Liver (tissue), 9 donors: ENCODE data around the gene PLEKHA7. TPM values are rescaled to one million over a fixed set of nuclear protein-coding genes. Genes with fewer than 3 reads are reported as not detected.
A peak's percentile ranks its signal among the peaks of the same experiment; 100 is the strongest.

Source experiments
- DNase-seq: peaks from one replicate; pipeline ENCODE4 v3.0.0-alpha.2; 2017; ENCODE audit warnings: low spot score
- H3K27ac ChIP-seq, 2 donors: one replicate each; pipeline ENCODE4 v1.7.0; 2013; ENCODE audit warnings: inconsistent platforms in 2 of 2, low read length in 2 of 2, control low read depth in 1 of 2, low read depth in 1 of 2, mild to moderate bottlenecking in 1 of 2
- H3K27me3 ChIP-seq, 4 donors: one replicate each; pipeline versions ENCODE4 v1.6.1 to v1.7.0; 2013; ENCODE audit warnings: low read length in 3 of 4, inconsistent platforms in 1 of 4, mild to moderate bottlenecking in 1 of 4, moderate library complexity in 1 of 4; ENCODE audit not compliant: control insufficient read depth in 4 of 4, insufficient read depth in 4 of 4
- H3K36me3 ChIP-seq, 4 donors: one replicate each; pipeline versions ENCODE4 v1.6.1 to v1.7.0; 2013; ENCODE audit warnings: low read length in 3 of 4, mild to moderate bottlenecking in 3 of 4, low read depth in 1 of 4, moderate library complexity in 1 of 4; ENCODE audit not compliant: control insufficient read depth in 4 of 4, insufficient read depth in 3 of 4
- H3K4me1 ChIP-seq, 4 donors: one replicate each; pipeline versions ENCODE4 v1.6.1 to v1.7.0; 2013; ENCODE audit warnings: low read length in 3 of 4, mild to moderate bottlenecking in 3 of 4, moderate library complexity in 1 of 4; ENCODE audit not compliant: control insufficient read depth in 4 of 4, insufficient read depth in 4 of 4
- H3K4me3 ChIP-seq, 3 donors: one replicate each; pipeline versions ENCODE4 v1.6.1 to v1.7.0; 2013; ENCODE audit warnings: low read length in 3 of 3, control low read depth in 1 of 3, low read depth in 1 of 3, mild to moderate bottlenecking in 1 of 3
- H3K9ac ChIP-seq, 2 donors: one replicate each; pipeline ENCODE4 v1.7.0; 2013; ENCODE audit warnings: low read length in 2 of 2, mild to moderate bottlenecking in 2 of 2, moderate library complexity in 2 of 2, control low read depth in 1 of 2, low read depth in 1 of 2
- H3K9me3 ChIP-seq, 4 donors: one replicate each; pipeline versions ENCODE4 v1.6.1 to v1.7.0; 2013; ENCODE audit warnings: low read length in 3 of 4; ENCODE audit not compliant: control insufficient read depth in 4 of 4
- ATF3 ChIP-seq: IDR thresholded peaks from 2 replicates; pipeline ENCODE4 v1.6.1; 2016; ENCODE audit warnings: antibody characterized with exemption
- CTCF ChIP-seq: fragments of 150-350 bp; IDR thresholded peaks from 2 replicates; pipeline ENCODE4 v1.5.1; 2017; ENCODE audit warnings: improper control_type of control experiment, low read depth, low read length; ENCODE audit not compliant: missing input control
- FOXA1 ChIP-seq: IDR thresholded peaks from 2 replicates; pipeline ENCODE4 v1.6.1; 2016; ENCODE audit warnings: antibody characterized with exemption
- GABPA ChIP-seq, 2 donors: IDR thresholded peaks in 1 of 2; conservative IDR thresholded peaks in 1 of 2; 2 replicates each; pipeline ENCODE4 v1.6.1; 2016; ENCODE audit warnings: antibody characterized with exemption in 2 of 2, mild to moderate bottlenecking in 1 of 2, moderate library complexity in 1 of 2
- HNF4A ChIP-seq, 2 donors: conservative IDR thresholded peaks; 2 replicates each; pipeline ENCODE4 v1.6.1; 2016; ENCODE audit warnings: antibody characterized with exemption in 2 of 2, mild to moderate bottlenecking in 2 of 2
- HNF4G ChIP-seq: IDR thresholded peaks from 2 replicates; pipeline ENCODE4 v1.6.1; 2016; ENCODE audit warnings: antibody characterized with exemption
- JUND ChIP-seq, 2 donors: IDR thresholded peaks; 2 replicates each; pipeline ENCODE4 v1.6.1; 2016; ENCODE audit warnings: antibody characterized with exemption in 2 of 2
- MAX ChIP-seq: IDR thresholded peaks from 2 replicates; pipeline ENCODE4 v1.6.1; 2016; ENCODE audit warnings: antibody characterized with exemption
- NR2F2 ChIP-seq: IDR thresholded peaks from 2 replicates; pipeline ENCODE4 v1.6.1; 2016; ENCODE audit warnings: antibody characterized with exemption
- RAD21 ChIP-seq, 2 donors: IDR thresholded peaks; 2 replicates each; pipeline ENCODE4 v1.6.1; 2016; ENCODE audit warnings: antibody characterized with exemption in 2 of 2, mild to moderate bottlenecking in 2 of 2
- REST ChIP-seq: IDR thresholded peaks from 2 replicates; pipeline ENCODE4 v1.6.1; 2016; ENCODE audit warnings: antibody characterized with exemption, mild to moderate bottlenecking
- RXRA ChIP-seq, 2 donors: IDR thresholded peaks; 2 replicates each; pipeline ENCODE4 v1.6.1; 2017 to 2018; ENCODE audit warnings: antibody characterized with exemption in 2 of 2, mild to moderate bottlenecking in 1 of 2
- SP1 ChIP-seq: IDR thresholded peaks from 2 replicates; pipeline ENCODE4 v1.6.1; 2018; ENCODE audit warnings: antibody characterized with exemption, mild to moderate bottlenecking
- TAF1 ChIP-seq: conservative IDR thresholded peaks from 2 replicates; pipeline ENCODE4 v1.6.1; 2016; ENCODE audit warnings: antibody characterized with exemption, mild to moderate bottlenecking
- ZBTB33 ChIP-seq: IDR thresholded peaks from 2 replicates; pipeline ENCODE4 v1.6.1; 2016; ENCODE audit warnings: antibody characterized with exemption
- WGBS: extraction: QIAGEN DNeasy Blood & Tissue Kit; methylation state at CpG from one replicate; pipeline ENCODE4 v1.1.7; 2013; 5-methylcytosine and 5-hydroxymethylcytosine counted together
- polyA plus RNA-seq, 2 donors: library from polyadenylated mRNA; stranded (reverse) in 1 of 2; unstranded in 1 of 2; fragments of 200-250 nt in 1 of 2; fragments of >200 nt in 1 of 2; fragmentation: Nextera tagmentation in 1 of 2; extraction: Ambion mirVana in 1 of 2; gene quantifications; one replicate each; pipeline versions ENCODE4 v1.2.1 to v1.2.3, GENCODE V29; 2013 to 2015
- total RNA-seq, 2 donors: library from RNA; depleted of rRNA; stranded (reverse); fragments of >200 nt; gene quantifications; one replicate each; pipeline ENCODE4 v1.2.3, GENCODE V29; 2014
- donor health status: healthy.
- donor health status: healthy.
- donor health status: healthy.
- donor health status: healthy.
- donor health status: healthy.

PLEKHA7 gene
- total and polyA plus RNA-seq, 4 donors: 6.1 to 28.8 (median 8.5) TPM

- peak; percentile 77 for DNase-seq
- Histone ChIP-seq H3K36me3 (peaks cover 7 to 28% (median 17%) of the 10 kb centered on the region in 4 donors), H3K9me3 (no peaks in the 10 kb centered on the region), H3K4me3 (no peak overlapping the region), H3K9ac (no peak overlapping the region), H3K27me3 (no peaks in the 10 kb centered on the region), H3K27ac (no peak overlapping the region), H3K4me1 (no peaks in the 10 kb centered on the region)
- TF ChIP-seq NR2F2 (no peak), REST (no peak), CTCF (no peak), ZBTB33 (no peak), ATF3 (no peak), JUND (IDR thresholded peaks at IDR 0.05) (no peak), GABPA (IDR thresholded peaks at IDR 0.05 in 1 of 2, conservative IDR thresholded peaks at IDR 0.05 in 1 of 2) (no peak), TAF1 (no peak), RAD21 (IDR thresholded peaks at IDR 0.05) (no peak), FOXA1 (no peak), HNF4G (no peak), SP1 (no peak), RXRA (IDR thresholded peaks at IDR 0.05) (no peak)
- 87% methylated on average over 4 of the region's 4 CpGs for WGBS
Observed at GRCh38 chr11:16857186-16857585, 157.0 kb downstream of the PLEKHA7 start.

GRCh38 chr11:16856022-16856471 is 158.2 kb downstream of the PLEKHA7 start:
- Histone ChIP-seq H3K9me3 (no peaks in the 10 kb centered on the region), H3K27me3 (no peaks in the 10 kb centered on the region), H3K4me1 (no peaks in the 10 kb centered on the region), H3K9ac (no peak overlapping the region), H3K27ac (no peak overlapping the region), H3K4me3 (no peak overlapping the region), H3K36me3 (peaks cover 8 to 37% (median 22%) of the 10 kb centered on the region in 4 donors)
- WGBS: 94% methylated on average over 3 of the region's 3 CpGs
- no peak for DNase-seq
- TF ChIP-seq SP1: no peak
- no peak for TF ChIP-seq RAD21 (IDR thresholded peaks at IDR 0.05)
- no peak for TF ChIP-seq MAX
- no peak for TF ChIP-seq REST
- TF ChIP-seq FOXA1: no peak
- no peak for TF ChIP-seq HNF4A (conservative IDR thresholded peaks at IDR 0.05)
- no peak for TF ChIP-seq CTCF
- TF ChIP-seq TAF1: no peak
- no peak for TF ChIP-seq HNF4G
- TF ChIP-seq ZBTB33: no peak
